NCI-H2081 (cell line): ENCODE data around the gene HMCES.
"Not testable (repeated sequence)": the region's sequence is repeated elsewhere in the genome, so short reads cannot be mapped to it uniquely, and the experiment has no call there.

Experiments used
- DNase-seq, 2 experiments: peaks; one replicate each; lab custom pipeline; 2025; lab: John Stamatoyannopoulos, UW

HMCES gene

GRCh38 chr3:129259612-129260477 is 18.8 kb upstream of the HMCES start:
- no peak for DNase-seq

- no peak for DNase-seq
Observed at GRCh38 chr3:129260606-129261005, 18.1 kb upstream of the HMCES start.

GRCh38 chr3:129261894-129262293 is 16.8 kb upstream of the HMCES start:
- DNase-seq: no peak

- no peak for DNase-seq
Observed at GRCh38 chr3:129263161-129263910, 15.3 kb upstream of the HMCES start.

GRCh38 chr3:129264994-129265393 is 13.7 kb upstream of the HMCES start:
- not testable (repeated sequence) for DNase-seq

- no peak for DNase-seq
Observed at GRCh38 chr3:129266651-129267050, 12.0 kb upstream of the HMCES start.

- DNase-seq: no peak
Observed at GRCh38 chr3:129268396-129268795, 10.3 kb upstream of the HMCES start.

- DNase-seq: no peak
Observed at GRCh38 chr3:129271674-129272073, 7.0 kb upstream of the HMCES start.

GRCh38 chr3:129276385-129276784 is 2.3 kb upstream of the HMCES start:
- DNase-seq: no peak

GRCh38 chr3:129277829-129278271 is 820 bp upstream of the HMCES start:
- peak in 1 of 2 experiments; percentile 16 for DNase-seq

GRCh38 chr3:129278966-129279906 is 566 bp downstream of the HMCES start:
- peak; percentile 33 to 55 for DNase-seq

GRCh38 chr3:129280183-129280582 is 1.5 kb downstream of the HMCES start:
- DNase-seq: no peak

GRCh38 chr3:129281726-129282125 is 3.1 kb downstream of the HMCES start:
- DNase-seq: no peak

- no peak for DNase-seq
Observed at GRCh38 chr3:129282727-129283327, 4.2 kb downstream of the HMCES start.

GRCh38 chr3:129286081-129286480 is 7.4 kb downstream of the HMCES start:
- DNase-seq: no peak

GRCh38 chr3:129288446-129288845 is 9.8 kb downstream of the HMCES start:
- DNase-seq: no peak

- no peak for DNase-seq
Observed at GRCh38 chr3:129289201-129289921, 10.7 kb downstream of the HMCES start.

- DNase-seq: no peak
Observed at GRCh38 chr3:129291236-129291886, 12.7 kb downstream of the HMCES start.

- no peak for DNase-seq
Observed at GRCh38 chr3:129295286-129295685, 16.6 kb downstream of the HMCES start.
